ENCODE results near the gene PDLIM5.

DNA sequence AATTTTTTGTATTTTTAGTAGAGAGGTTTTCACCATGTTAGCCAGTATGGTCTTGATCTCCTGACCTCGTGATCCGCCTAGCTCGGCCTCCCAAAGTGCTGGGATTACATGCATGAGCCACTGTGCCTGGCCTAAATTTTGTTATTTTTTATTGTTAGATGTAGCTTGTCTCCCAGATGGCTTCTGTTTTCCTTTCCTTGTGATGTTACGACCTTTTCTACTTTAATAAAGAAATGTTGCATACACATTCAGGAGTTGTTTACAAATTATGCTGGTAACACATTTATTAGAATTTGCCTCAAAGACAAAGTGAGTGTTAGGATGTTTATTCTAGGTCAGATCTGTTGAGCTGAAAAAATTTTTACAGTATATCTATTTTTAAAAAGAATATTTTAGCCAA lies 18.4 kb downstream of the PDLIM5 start:
- TF ChIP-seq, protein P1, sequence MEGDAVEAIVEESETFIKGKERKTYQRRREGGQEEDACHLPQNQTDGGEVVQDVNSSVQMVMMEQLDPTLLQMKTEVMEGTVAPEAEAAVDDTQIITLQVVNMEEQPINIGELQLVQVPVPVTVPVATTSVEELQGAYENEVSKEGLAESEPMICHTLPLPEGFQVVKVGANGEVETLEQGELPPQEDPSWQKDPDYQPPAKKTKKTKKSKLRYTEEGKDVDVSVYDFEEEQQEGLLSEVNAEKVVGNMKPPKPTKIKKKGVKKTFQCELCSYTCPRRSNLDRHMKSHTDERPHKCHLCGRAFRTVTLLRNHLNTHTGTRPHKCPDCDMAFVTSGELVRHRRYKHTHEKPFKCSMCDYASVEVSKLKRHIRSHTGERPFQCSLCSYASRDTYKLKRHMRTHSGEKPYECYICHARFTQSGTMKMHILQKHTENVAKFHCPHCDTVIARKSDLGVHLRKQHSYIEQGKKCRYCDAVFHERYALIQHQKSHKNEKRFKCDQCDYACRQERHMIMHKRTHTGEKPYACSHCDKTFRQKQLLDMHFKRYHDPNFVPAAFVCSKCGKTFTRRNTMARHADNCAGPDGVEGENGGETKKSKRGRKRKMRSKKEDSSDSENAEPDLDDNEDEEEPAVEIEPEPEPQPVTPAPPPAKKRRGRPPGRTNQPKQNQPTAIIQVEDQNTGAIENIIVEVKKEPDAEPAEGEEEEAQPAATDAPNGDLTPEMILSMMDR (conservative IDR thresholded peaks at IDR 0.05; ENCODE audit: low read length), result no peak
- no peak for TF ChIP-seq EZH2phosphoT487 (IDR thresholded peaks at IDR 0.05; ENCODE audit: borderline replicate concordance, low read depth, low read length)
